Ovary (tissue), 9 donors: Measurements from ENCODE around the gene KIF3B. TPM values are rescaled to one million over a fixed set of nuclear protein-coding genes. Genes with fewer than 3 reads are reported as not detected.

Source experiments
- DNase-seq, 5 donors: peaks; one replicate each; pipeline ENCODE4 v3.0.0-alpha.2; 2019 to 2020
- H3K27ac ChIP-seq, 2 donors: fragments of 200-600 bp; one replicate each; pipeline versions ENCODE4 v1.5.1 to v1.8.0; 2019 to 2022
- H3K27me3 ChIP-seq: fragments of 200-600 bp; one replicate; pipeline ENCODE4 v1.8.0; 2022
- H3K36me3 ChIP-seq: fragments of 200-600 bp; sonication (generic); one replicate; pipeline ENCODE4 v1.5.1; 2019
- H3K4me1 ChIP-seq: one replicate; pipeline ENCODE4 v1.8.1; 2013; ENCODE audit warnings: mild to moderate bottlenecking, moderate library complexity; ENCODE audit not compliant: insufficient read depth
- H3K4me3 ChIP-seq: fragments of 200-600 bp; sonication (generic); one replicate; pipeline ENCODE4 v1.5.1; 2017
- H3K9me3 ChIP-seq, 2 donors: fragments of 200-600 bp in 1 of 2; sonication (generic) in 1 of 2; one replicate each; pipeline versions ENCODE4 v1.5.1 to v1.8.1; 2013 to 2019; ENCODE audit warnings: mild to moderate bottlenecking in 1 of 2, moderate library complexity in 1 of 2
- EP300 ChIP-seq: sonication (generic); formaldehyde crosslinking; IDR thresholded peaks from one replicate; pipeline ENCODE4 v1.6.1; 2017; ENCODE audit warnings: antibody characterized with exemption
- POLR2A ChIP-seq: fragments of 450-650 bp; IDR thresholded peaks from one replicate; pipeline ENCODE4 v1.6.1; 2017; ENCODE audit warnings: antibody characterized with exemption, mild to moderate bottlenecking, moderate library complexity
- WGBS, 3 donors: extraction: QIAGEN DNeasy Blood & Tissue Kit in 1 of 3; methylation state at CpG; one replicate each; pipeline versions ENCODE4 v1.1.5 to v1.1.7; 2013 to 2017; 5-methylcytosine and 5-hydroxymethylcytosine counted together
- intact Hi-C, 4 donors: fragments of 100-400 bp; cut with DNase I; formaldehyde crosslinking; loops; one replicate each; pipeline versions ENCODE4 v1.11.0 to v1.15.1; 2022 to 2023
- polyA plus RNA-seq, 2 donors: library from polyadenylated mRNA; stranded (reverse); fragments of 200-250 nt in 1 of 2; fragments of 350-450 nt in 1 of 2; fragmentation: Illumina TruSeq in 1 of 2; extraction: RNeasy Lipid Tissue Mini Kit (QIAGEN cat#74804) in 1 of 2; gene quantifications; one replicate each; pipeline ENCODE4 v1.2.3, GENCODE V29; 2013 to 2014
- total RNA-seq, 7 donors: library from RNA; depleted of rRNA in 2 of 7; stranded (reverse); fragments of >200 nt in 2 of 7; fragmentation: NEBNext Ultra II Directional in 3 of 7; extraction: Animal tissue kit (Norgen Biotek cat#: 25700) in 3 of 7; gene quantifications; one replicate each; pipeline versions ENCODE4 v1.1.0 to v1.2.4, GENCODE V29; 2016 to 2023
- TF ChIP-seq, protein P1 (sequence below), 3 donors: fragments of 450-650 bp in 2 of 3; fragments of 200-600 bp in 1 of 3; IDR thresholded peaks; one replicate each; pipeline versions ENCODE4 v1.5.1 to v1.8.0; 2016 to 2022; ENCODE audit warnings: antibody characterized with exemption in 3 of 3, mild to moderate bottlenecking in 1 of 3
- donor health status: DM: no; HTN: no; CAD: no; lungs with moderate emphysema.
- donor health status: DM: no; HTN: no; CAD: no.
- donor health status: Bipolar disorder and iron deficiency.
- donor health status: DM: yes; HTN: yes; CAD: no.
- donor health status: DM: no; HTN: no; CAD: no.
- donor health status: DM: yes; HTN: yes; CAD: no.

Gene KIF3B
- total and polyA plus RNA-seq, 9 donors, result 10.6 to 29.8 (median 23.7) TPM

DNA sequence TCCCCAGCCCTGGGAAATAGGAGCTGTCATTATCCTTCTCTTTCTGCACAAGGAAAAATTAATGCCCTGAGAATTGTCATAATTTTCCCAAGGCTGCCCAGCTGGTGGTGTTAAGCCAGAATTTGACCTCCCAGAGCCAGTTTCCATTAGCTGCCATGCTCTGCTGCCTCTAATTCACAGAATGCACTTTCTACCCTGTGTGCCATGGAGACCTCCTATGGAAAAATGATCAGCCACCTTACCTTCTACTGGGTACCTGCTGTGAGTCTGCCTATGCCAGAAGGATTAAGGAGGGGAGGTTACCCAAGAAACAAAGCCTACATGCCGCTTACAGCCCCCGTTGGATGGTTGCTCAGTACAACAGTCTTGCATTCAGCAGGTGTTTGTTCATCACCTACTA is 40.6 kb upstream of the KIF3B start:
- H3K27me3 ChIP-seq, result no peaks in the 10 kb centered on the region

GRCh38 chr20:32237419-32237818 is 40.0 kb upstream of the KIF3B start:
- TF ChIP-seq POLR2A (no peak), EP300 (no peak)
- TF ChIP-seq, protein P1, sequence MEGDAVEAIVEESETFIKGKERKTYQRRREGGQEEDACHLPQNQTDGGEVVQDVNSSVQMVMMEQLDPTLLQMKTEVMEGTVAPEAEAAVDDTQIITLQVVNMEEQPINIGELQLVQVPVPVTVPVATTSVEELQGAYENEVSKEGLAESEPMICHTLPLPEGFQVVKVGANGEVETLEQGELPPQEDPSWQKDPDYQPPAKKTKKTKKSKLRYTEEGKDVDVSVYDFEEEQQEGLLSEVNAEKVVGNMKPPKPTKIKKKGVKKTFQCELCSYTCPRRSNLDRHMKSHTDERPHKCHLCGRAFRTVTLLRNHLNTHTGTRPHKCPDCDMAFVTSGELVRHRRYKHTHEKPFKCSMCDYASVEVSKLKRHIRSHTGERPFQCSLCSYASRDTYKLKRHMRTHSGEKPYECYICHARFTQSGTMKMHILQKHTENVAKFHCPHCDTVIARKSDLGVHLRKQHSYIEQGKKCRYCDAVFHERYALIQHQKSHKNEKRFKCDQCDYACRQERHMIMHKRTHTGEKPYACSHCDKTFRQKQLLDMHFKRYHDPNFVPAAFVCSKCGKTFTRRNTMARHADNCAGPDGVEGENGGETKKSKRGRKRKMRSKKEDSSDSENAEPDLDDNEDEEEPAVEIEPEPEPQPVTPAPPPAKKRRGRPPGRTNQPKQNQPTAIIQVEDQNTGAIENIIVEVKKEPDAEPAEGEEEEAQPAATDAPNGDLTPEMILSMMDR (IDR thresholded peaks at IDR 0.05), result no peak
- WGBS, 3 donors, result 76 to 80% (median 79%) methylated on average over 6 of the region's 6 CpGs
- Histone ChIP-seq H3K27ac (no peak overlapping the region), H3K4me3 (no peak overlapping the region), H3K9me3 (no peaks in the 10 kb centered on the region), H3K4me1 (no peaks in the 10 kb centered on the region), H3K36me3 (no peaks in the 10 kb centered on the region), H3K27me3 (no peaks in the 10 kb centered on the region)
- DNase-seq, result no peak
- intact Hi-C loops, result no loop called here

More for the DNA sequence above, 40.6 kb upstream of the KIF3B start:
- WGBS, 3 donors, result 95 to 100% (median 98%) methylated on average over 2 of the region's 2 CpGs
- no peaks in the 10 kb centered on the region for H3K36me3 ChIP-seq
- no peak overlapping the region for H3K27ac ChIP-seq
- intact Hi-C loops, result no loop called here
- H3K4me1 ChIP-seq, result no peaks in the 10 kb centered on the region
- no peak for DNase-seq
- H3K9me3 ChIP-seq, result no peaks in the 10 kb centered on the region
- TF ChIP-seq POLR2A (no peak), EP300 (no peak)
- TF ChIP-seq, protein P1 (IDR thresholded peaks at IDR 0.05), result no peak
- no peak overlapping the region for H3K4me3 ChIP-seq

- H3K27me3 ChIP-seq, result no peaks in the 10 kb centered on the region
- intact Hi-C loops, result no loop called here
- no peak for DNase-seq
- H3K4me1 ChIP-seq, result no peaks in the 10 kb centered on the region
- H3K27ac ChIP-seq, result no peak overlapping the region
- TF ChIP-seq POLR2A (no peak), EP300 (no peak)
- TF ChIP-seq, protein P1 (IDR thresholded peaks at IDR 0.05), result no peak
- H3K9me3 ChIP-seq, result no peaks in the 10 kb centered on the region
- 69 to 74% (median 72%) methylated on average over 9 of the region's 9 CpGs for WGBS, 3 donors
- H3K36me3 ChIP-seq, result no peaks in the 10 kb centered on the region
- no peak overlapping the region for H3K4me3 ChIP-seq
Observed at GRCh38 chr20:32238483-32239425, 38.7 kb upstream of the KIF3B start.

DNA sequence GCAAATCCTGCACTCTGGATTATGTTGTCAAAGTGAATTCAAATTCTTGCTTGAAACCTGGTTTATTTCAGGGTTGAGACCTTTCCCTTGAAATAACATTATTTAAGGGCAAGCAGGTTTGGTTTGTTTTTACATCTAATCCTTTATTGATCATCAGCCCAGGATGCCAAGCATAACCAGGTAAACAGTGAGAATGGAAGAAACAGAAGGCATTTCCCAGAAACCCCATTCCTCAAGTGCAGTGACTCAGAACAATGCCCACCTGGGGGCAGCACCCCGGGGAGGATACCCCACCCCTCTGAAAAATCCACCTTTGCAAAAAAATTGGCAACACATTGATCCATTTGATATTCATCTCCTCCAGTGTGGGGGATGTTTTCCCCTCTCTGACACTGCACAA is 37.2 kb upstream of the KIF3B start:
- H3K27me3 ChIP-seq, result no peaks in the 10 kb centered on the region
- H3K4me3 ChIP-seq, result no peak overlapping the region
- no peak for DNase-seq
- H3K36me3 ChIP-seq, result no peaks in the 10 kb centered on the region
- H3K27ac ChIP-seq, result no peak overlapping the region
- H3K9me3 ChIP-seq, result no peaks in the 10 kb centered on the region
- H3K4me1 ChIP-seq, result no peaks in the 10 kb centered on the region
- TF ChIP-seq, protein P1 (IDR thresholded peaks at IDR 0.05), result no peak
- TF ChIP-seq EP300 (no peak), POLR2A (no peak)
- 0 to 9% (median 7%) methylated on average over 1 of the region's 1 CpG for WGBS, 3 donors
- intact Hi-C loops, result no loop called here
